T-helper 17 cell (primary cell): ENCODE measurements around the gene MAP2. TPM values are rescaled to one million over a fixed set of nuclear protein-coding genes. Genes with fewer than 3 reads are reported as not detected.
A peak's percentile ranks its signal among the peaks of the same experiment; 100 is the strongest.

ENCODE experiments used
- ATAC-seq: fragments of 150-1000 bp; cut with Tn5 transposase; 2 replicates; pipeline ENCODE4 v1.10.0; 2021; ENCODE audit warnings: mild to moderate bottlenecking, moderate library complexity
- DNase-seq, 3 donors: peaks; one replicate each; pipeline versions ENCODE4 v3.0.0 to v3.0.0-alpha.2; 2020 to 2021
- H3K9me3 ChIP-seq: one replicate; pipeline ENCODE4 v1.7.0; 2013; ENCODE audit warnings: low read length, mild to moderate bottlenecking; ENCODE audit not compliant: control insufficient read depth, poor library complexity, severe bottlenecking
- H3K27ac Mint-ChIP-seq: one replicate; pipeline ENCODE4 v1.8.0; 2022; ENCODE audit warnings: mild to moderate bottlenecking, moderate library complexity, mixed read lengths
- H3K27me3 Mint-ChIP-seq: one replicate; pipeline ENCODE4 v1.8.0; 2022; ENCODE audit warnings: mixed read lengths
- H3K36me3 Mint-ChIP-seq: one replicate; pipeline ENCODE4 v1.8.0; 2022; ENCODE audit warnings: low read depth, mixed read lengths
- H3K4me1 Mint-ChIP-seq: one replicate; pipeline ENCODE4 v1.8.0; 2022; ENCODE audit warnings: mild to moderate bottlenecking, mixed read lengths
- H3K4me3 Mint-ChIP-seq: one replicate; pipeline ENCODE4 v1.8.0; 2022; ENCODE audit warnings: mild to moderate bottlenecking, moderate library complexity, mixed read lengths
- total RNA-seq, 4 donors: library from RNA in 2 of 4; stranded (reverse) in 2 of 4; gene quantifications; one replicate each; pipeline ENCODE4 v1.2.3 and lab custom pipeline; 2022 to 2026

The MAP2 gene
- total RNA-seq, 2 donors from 2014 or later, result 0.17 to 0.94 TPM

DNA sequence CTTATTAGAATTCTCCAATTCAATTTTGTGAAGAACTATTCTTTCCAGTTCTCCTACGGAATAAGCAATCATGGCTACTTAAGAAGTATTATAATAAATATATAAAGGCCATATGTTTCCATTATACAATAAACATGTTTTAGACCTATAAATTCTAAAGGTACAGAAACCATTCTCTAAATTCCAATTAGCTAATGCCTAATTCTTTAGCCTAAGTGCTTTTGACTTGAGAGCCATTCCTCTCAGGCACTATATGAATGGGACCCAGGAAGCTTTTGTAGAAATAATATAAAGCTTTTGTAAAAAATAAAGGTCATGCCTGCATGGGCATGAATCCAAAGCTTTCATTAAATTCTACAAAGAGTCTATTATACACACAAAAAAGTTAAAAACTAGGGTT, 186.8 kb downstream of the MAP2 start:
- Mint-ChIP-seq H3K4me1 (no peaks in the 10 kb centered on the region), H3K27ac (no peak overlapping the region), H3K36me3 (no peaks in the 10 kb centered on the region), H3K4me3 (no peak overlapping the region), H3K27me3 (no peaks in the 10 kb centered on the region)
- ATAC-seq (no peak), DNase-seq (no peak)
- H3K9me3 ChIP-seq, result no peaks in the 10 kb centered on the region

DNA sequence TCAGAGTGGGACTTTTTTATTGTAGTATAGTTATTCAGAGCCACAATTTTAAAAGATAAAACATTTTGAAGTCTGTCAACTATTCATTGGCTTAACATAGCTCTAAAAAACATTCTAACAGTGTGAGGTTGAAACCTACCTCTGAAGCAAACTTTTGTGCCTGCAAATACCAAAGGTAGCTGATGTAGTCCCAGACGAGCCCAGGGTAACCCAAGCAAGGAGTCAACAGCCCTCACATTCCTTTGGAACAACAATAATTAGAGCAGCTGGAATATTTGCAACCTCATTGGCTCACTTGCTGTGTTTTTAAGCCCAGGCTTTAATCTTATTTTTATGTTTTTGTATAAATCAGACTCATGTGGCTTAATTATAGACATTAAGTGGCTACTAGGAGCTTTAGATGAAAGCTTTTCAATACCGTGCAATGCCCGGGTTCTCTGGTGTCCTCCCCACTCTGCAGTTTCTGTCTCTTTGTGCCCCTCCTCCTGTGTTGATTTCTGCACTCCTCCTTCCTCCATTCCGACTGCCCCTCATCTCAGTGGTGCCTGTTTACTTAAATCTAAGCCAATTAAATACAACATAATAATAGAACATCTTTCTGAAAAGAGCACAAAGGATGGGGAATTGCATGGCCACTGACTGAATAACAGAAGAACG, 189.9 kb downstream of the MAP2 start:
- Mint-ChIP-seq H3K4me3 (no peak overlapping the region), H3K36me3 (no peaks in the 10 kb centered on the region), H3K4me1 (no peaks in the 10 kb centered on the region), H3K27me3 (no peaks in the 10 kb centered on the region), H3K27ac (no peak overlapping the region)
- DNase-seq (no peak), ATAC-seq (no peak)
- H3K9me3 ChIP-seq, result no peaks in the 10 kb centered on the region

DNA sequence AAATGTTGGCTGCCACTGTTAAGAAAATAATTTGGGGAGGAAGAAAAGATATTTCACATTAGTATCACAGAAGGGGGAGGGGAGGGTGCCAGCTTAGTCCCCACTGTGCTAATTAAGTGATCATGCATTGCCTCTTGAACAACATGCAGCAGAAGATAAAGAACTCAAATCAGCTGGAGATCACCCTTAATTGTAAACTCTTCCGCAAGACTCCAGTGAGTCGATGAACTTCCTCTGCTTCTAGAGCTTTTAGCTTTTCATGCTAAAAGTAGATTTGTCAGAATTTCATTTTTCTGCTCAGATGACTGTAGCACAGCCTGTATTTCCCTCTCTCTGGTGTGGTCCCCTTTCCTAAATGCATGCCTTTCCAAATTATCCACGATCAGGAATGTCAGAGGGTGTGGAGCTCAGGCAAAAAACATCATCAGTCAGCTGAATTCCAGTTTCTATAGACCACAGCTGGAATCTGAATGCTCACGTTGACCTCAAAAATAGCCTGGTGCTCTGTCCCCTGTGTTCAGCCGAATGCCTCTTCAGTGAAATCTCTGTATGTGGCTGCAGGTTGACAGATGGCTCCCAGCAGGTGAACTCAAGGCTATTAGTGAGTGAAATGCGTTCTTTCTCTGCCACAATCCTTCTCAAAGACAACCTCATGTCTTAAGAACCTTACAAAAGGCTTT, 191.0 kb downstream of the MAP2 start:
- H3K27ac Mint-ChIP-seq, result no peak overlapping the region
- H3K4me3 Mint-ChIP-seq, result no peak overlapping the region
- no peaks in the 10 kb centered on the region for H3K27me3 Mint-ChIP-seq
- ATAC-seq (no peak), DNase-seq (no peak)
- H3K4me1 Mint-ChIP-seq, result no peaks in the 10 kb centered on the region
- H3K9me3 ChIP-seq, result no peaks in the 10 kb centered on the region
- H3K36me3 Mint-ChIP-seq, result no peaks in the 10 kb centered on the region

DNA sequence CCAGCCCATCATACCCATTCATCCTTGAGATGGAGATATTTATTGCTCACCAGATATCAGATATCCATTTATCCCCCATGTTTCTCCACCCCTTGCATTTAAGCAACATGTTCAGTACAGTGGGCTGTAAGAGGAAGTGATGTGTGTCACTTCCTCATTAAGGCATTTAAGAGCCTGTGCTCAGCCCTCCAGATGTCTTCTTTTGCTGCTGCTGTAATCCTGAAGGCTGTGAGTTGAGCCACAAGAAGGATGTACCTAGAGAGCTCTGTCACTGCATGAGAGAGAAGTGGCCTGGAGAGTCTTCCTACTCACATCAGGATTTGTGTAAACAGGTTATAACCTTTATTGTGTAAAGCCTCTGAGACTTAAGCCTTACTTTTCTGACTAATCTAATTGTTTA, 195.9 kb downstream of the MAP2 start:
- peak; percentile 23 for ATAC-seq
- no peak for DNase-seq
- no peaks in the 10 kb centered on the region for H3K36me3 Mint-ChIP-seq
- no peaks in the 10 kb centered on the region for H3K4me1 Mint-ChIP-seq
- H3K27me3 Mint-ChIP-seq, result no peaks in the 10 kb centered on the region
- H3K4me3 Mint-ChIP-seq, result no peak overlapping the region
- no peak overlapping the region for H3K27ac Mint-ChIP-seq
- H3K9me3 ChIP-seq, result no peaks in the 10 kb centered on the region

DNA sequence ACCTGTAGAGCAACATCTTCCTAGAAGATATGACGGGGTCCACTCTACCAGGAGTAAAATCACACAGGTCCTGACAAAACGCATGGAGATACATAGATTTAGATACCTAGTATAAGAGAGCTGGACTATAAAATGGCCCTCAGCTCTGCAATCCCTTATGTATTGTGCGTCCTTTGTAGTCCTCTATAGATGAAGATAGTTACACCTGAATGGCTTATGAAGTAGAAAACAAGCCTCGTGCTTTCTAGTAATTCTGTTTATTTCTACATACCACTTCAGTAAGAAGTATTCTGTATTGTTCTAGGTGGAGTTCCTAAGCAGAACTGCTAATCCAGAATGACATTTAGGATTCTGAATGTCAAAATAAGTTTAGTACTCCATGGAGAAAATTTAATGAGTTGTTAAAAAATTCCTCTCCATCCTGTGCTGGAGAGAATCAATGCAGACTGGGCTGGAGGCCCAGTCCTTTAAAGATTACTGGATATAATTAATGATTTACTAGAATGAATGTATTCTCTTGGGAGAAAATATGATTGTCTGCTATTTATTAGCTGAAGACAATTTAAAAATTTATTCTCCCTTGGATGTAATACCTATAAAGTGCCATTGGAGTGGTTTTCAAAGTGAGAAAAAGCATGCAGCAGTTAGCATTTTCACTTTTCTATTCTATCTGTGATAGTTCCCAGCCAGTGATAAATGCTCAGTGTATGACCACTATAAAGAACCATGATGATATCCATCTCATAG, 200.5 kb downstream of the MAP2 start:
- DNase-seq, result no peak
- Mint-ChIP-seq H3K36me3 (no peaks in the 10 kb centered on the region), H3K4me1 (no peaks in the 10 kb centered on the region), H3K27ac (no peak overlapping the region), H3K4me3 (no peak overlapping the region), H3K27me3 (no peaks in the 10 kb centered on the region)
- no peak for ATAC-seq
- H3K9me3 ChIP-seq, result no peaks in the 10 kb centered on the region

DNA sequence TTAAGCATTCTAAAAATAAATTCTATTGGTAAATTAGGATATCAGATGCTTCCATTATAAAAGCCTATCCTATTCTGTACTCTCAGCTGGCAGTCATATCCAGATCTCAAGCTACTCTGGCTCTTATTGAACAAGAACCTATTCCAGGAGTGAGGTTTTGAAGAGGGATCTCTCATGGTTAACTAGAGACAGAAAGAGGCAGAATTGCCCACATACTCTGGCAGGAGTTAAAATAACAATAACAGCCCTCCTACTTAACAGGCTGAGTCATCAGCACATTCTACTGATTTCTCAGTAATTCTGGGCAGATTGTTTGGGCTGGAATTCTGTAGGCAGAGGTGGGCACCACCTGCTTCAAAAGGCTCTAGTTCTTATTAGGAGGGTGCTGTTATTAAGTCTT, 205.8 kb downstream of the MAP2 start:
- no peak overlapping the region for H3K4me3 Mint-ChIP-seq
- ATAC-seq (no peak), DNase-seq (no peak)
- H3K27me3 Mint-ChIP-seq, result no peaks in the 10 kb centered on the region
- no peaks in the 10 kb centered on the region for H3K9me3 ChIP-seq
- no peak overlapping the region for H3K27ac Mint-ChIP-seq
- H3K36me3 Mint-ChIP-seq, result no peaks in the 10 kb centered on the region
- no peaks in the 10 kb centered on the region for H3K4me1 Mint-ChIP-seq

DNA sequence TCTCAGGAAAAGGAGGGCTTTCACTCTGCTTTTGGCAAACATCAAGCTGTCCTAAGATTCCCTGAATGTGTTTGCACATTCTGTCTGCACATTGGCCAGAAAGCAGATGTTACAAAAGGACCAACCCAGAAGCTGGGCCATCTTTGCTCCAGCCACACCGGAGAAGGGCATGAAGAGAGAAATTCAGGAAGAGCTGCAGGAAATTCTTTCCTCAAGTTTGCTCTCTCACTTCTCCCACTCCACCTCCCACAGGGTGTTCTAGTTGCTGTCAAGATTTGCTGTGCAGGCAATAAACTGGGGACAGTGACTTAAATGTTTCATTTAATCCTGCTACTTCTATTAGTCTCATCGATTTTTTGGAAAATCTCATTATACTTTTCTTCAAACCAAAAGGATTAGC, 210.1 kb downstream of the MAP2 start:
- ATAC-seq (no peak), DNase-seq (no peak)
- Mint-ChIP-seq H3K27me3 (no peaks in the 10 kb centered on the region), H3K36me3 (no peaks in the 10 kb centered on the region), H3K27ac (no peak overlapping the region), H3K4me3 (no peak overlapping the region), H3K4me1 (no peaks in the 10 kb centered on the region)
- H3K9me3 ChIP-seq, result no peaks in the 10 kb centered on the region

DNA sequence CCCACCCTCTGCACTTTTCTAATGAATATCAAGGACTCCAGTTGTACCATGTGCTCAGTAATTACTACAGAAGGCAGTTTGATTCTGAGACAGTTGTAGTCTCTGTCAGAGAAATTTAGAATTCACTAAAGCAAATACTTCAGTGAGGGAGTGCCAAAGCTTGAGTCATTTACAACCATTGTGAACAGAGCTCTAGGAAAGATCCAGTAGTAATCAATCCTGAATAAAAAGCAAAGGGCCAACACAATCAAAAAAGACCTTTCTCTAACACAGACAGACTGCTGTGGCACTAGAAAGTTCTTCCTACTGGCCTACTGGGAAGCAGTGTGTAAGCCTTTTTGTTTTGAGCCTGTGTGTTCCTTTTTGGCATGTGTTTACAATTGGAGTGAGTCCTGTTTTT, 212.2 kb downstream of the MAP2 start:
- H3K9me3 ChIP-seq, result no peaks in the 10 kb centered on the region
- no peak overlapping the region for H3K27ac Mint-ChIP-seq
- H3K4me3 Mint-ChIP-seq, result no peak overlapping the region
- H3K4me1 Mint-ChIP-seq, result no peaks in the 10 kb centered on the region
- DNase-seq (no peak), ATAC-seq (no peak)
- H3K27me3 Mint-ChIP-seq, result no peaks in the 10 kb centered on the region
- H3K36me3 Mint-ChIP-seq, result no peaks in the 10 kb centered on the region

DNA sequence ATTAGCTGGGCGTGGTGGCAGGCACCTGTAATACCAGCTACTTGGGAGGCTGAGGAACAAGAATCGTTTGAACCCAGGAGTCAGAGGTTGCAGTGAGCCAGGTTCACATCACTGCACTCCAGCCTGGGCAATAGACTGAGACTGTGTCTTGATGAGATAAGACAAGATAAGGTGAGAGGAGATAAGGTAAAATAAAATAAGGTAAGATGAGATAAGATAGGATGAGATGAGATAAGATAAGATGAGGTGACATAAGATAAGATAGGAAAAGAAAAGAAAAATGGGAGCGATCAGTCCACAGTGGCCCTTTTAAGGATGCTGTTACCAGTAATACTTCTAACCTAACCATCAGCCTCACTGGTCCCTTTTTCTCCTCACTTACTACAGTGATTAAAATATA, 213.4 kb downstream of the MAP2 start:
- Mint-ChIP-seq H3K4me1 (no peaks in the 10 kb centered on the region), H3K27ac (no peak overlapping the region), H3K27me3 (no peaks in the 10 kb centered on the region), H3K36me3 (no peaks in the 10 kb centered on the region), H3K4me3 (no peak overlapping the region)
- no peaks in the 10 kb centered on the region for H3K9me3 ChIP-seq
- DNase-seq (no peak), ATAC-seq (no peak)

DNA sequence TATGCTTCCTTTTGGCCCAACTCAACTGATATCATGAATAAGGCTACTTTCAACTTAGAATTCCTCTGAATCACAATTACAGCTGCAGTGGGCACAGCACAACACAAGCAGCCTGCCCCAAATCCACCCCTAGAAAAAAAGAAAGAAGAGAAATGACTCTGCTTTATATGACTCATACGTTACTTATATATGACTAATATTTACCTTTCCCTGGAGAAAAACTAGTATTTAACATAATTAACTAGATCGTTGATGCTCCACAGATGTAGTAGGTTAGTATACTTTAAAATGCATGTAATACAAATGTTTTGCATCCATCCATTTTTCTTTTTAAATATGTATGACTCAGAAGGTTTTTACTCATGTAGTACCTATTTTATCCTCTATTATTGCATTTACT, 214.5 kb downstream of the MAP2 start:
- H3K27me3 Mint-ChIP-seq, result no peaks in the 10 kb centered on the region
- no peaks in the 10 kb centered on the region for H3K4me1 Mint-ChIP-seq
- ATAC-seq, result no peak
- H3K9me3 ChIP-seq, result no peaks in the 10 kb centered on the region
- no peaks in the 10 kb centered on the region for H3K36me3 Mint-ChIP-seq
- DNase-seq, result no peak
- H3K4me3 Mint-ChIP-seq, result no peak overlapping the region
- no peak overlapping the region for H3K27ac Mint-ChIP-seq

DNA sequence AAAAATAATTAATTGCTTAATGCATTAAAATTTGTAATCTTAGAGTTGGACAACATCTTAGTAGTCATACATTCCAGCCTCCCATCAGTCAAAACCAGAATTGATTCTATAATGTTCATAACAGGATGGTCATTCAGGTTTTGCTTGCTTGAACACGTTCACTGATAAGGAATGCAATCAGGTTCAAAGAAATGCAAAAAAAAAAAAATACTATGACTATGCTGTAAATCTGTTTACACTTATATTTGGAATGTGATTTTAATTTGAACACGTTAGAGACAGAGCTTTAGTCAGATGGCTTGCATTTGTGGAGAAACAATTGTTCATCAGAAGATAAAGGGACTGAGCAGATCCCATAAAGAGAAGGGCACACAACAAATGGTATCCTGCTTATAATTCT, 216.5 kb downstream of the MAP2 start:
- H3K4me1 Mint-ChIP-seq, result no peaks in the 10 kb centered on the region
- no peak overlapping the region for H3K27ac Mint-ChIP-seq
- H3K9me3 ChIP-seq, result no peaks in the 10 kb centered on the region
- H3K27me3 Mint-ChIP-seq, result no peaks in the 10 kb centered on the region
- H3K4me3 Mint-ChIP-seq, result no peak overlapping the region
- DNase-seq, result no peak
- ATAC-seq, result no peak
- H3K36me3 Mint-ChIP-seq, result no peaks in the 10 kb centered on the region

DNA sequence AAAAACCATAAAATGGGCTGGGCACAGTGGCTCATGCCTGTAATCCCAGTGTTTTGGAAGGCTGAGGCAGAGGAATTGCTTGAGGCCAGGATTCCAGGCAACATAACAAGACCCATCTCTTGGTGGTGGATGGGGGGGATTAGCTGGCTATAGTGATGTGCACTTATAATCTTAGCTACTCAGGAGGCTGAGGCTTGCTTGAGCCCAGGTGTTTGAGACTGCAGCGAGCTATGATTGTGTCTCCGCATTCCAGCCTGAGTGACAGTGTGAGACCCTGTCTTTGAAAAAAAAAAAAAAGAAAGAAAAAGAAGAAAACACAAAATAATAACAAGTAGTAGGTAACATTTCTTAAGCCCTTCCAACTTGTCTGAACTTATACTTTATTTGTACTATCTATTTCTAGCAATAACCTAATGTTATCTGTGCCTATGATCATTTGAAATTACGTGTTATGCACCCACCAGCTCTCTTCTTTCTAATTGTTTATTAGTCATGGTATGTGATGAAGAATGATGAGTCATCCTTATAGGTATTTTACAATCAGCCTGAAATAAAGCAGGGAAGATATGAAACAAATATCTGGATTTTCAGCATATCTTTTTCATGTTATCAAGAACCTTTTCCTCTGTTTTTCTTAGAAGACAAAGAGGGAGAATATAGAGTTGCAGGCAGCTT, 218.4 kb downstream of the MAP2 start:
- ATAC-seq (no peak), DNase-seq (no peak)
- H3K27ac Mint-ChIP-seq, result no peak overlapping the region
- no peaks in the 10 kb centered on the region for H3K9me3 ChIP-seq
- H3K4me3 Mint-ChIP-seq, result no peak overlapping the region
- no peaks in the 10 kb centered on the region for H3K27me3 Mint-ChIP-seq
- H3K4me1 Mint-ChIP-seq, result no peaks in the 10 kb centered on the region
- no peaks in the 10 kb centered on the region for H3K36me3 Mint-ChIP-seq

DNA sequence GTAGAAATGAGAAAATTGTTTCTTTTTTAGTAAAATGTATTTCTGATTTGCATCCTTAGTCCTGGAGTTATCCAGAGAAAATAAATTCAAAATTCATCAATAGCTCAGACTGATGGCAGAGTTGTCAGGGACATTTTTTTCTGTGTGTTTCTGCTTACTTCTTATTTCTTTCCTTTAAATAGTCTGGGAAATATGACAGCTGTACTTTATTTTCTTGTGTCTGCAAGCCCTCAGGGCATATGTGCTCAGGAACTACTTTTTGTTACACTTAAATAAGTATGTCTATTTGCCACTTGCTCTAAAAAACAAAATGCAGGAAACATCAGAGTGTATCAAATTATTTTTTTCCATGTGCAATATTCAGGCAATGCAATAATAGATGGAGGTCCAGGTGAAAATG, 221.0 kb downstream of the MAP2 start:
- DNase-seq (no peak), ATAC-seq (no peak)
- H3K27me3 Mint-ChIP-seq, result no peaks in the 10 kb centered on the region
- H3K4me3 Mint-ChIP-seq, result no peak overlapping the region
- no peaks in the 10 kb centered on the region for H3K36me3 Mint-ChIP-seq
- no peak overlapping the region for H3K27ac Mint-ChIP-seq
- H3K9me3 ChIP-seq, result no peaks in the 10 kb centered on the region
- no peaks in the 10 kb centered on the region for H3K4me1 Mint-ChIP-seq
